Measurements from ENCODE around the gene ARSG. TPM values are rescaled to one million over a fixed set of nuclear protein-coding genes. Genes with fewer than 3 reads are reported as not detected.

Gene ARSG
- total RNA-seq, 4 donors from 2014 or later: 9.1 to 28.3 (median 18.1) TPM

GRCh38 chr17:68314916-68315535 lies 23.7 kb downstream of the ARSG start:
- Histone ChIP-seq H3K27ac (no peak overlapping the region), H3K4me1 (no peaks in the 10 kb centered on the region), H3K4me3 (replicated peaks in 1 of 3) (no peak overlapping the region), H3K9me3 (no peaks in the 10 kb centered on the region), H3K36me3 (no peaks in the 10 kb centered on the region), H3K27me3 (no peaks in the 10 kb centered on the region)
- TF ChIP-seq POLR2A (IDR thresholded peaks at IDR 0.05): no peak
- no peak for TF ChIP-seq CTCF (IDR thresholded peaks at IDR 0.05)
- WGBS, 2 donors: 95 to 96% methylated on average over 8 of the region's 8 CpGs
- intact Hi-C loops (cut with DNase I): no loop called here
- DNase-seq: no peak

GRCh38 chr17:68315930-68316329 lies 24.6 kb downstream of the ARSG start:
- WGBS, 2 donors: 94 to 99% methylated on average over 4 of the region's 4 CpGs
- H3K27ac ChIP-seq: no peak overlapping the region

GRCh38 chr17:68317458-68317857 lies 26.2 kb downstream of the ARSG start:
- H3K9me3 ChIP-seq: no peaks in the 10 kb centered on the region
- H3K4me3 ChIP-seq (replicated peaks in 1 of 3): no peak overlapping the region
- TF ChIP-seq POLR2A (IDR thresholded peaks at IDR 0.05) (no peak), CTCF (IDR thresholded peaks at IDR 0.05) (no peak)
- intact Hi-C loops (cut with DNase I): no loop called here
- no peaks in the 10 kb centered on the region for H3K36me3 ChIP-seq
- no peaks in the 10 kb centered on the region for H3K27me3 ChIP-seq
- 91 to 94% methylated on average over 6 of the region's 6 CpGs for WGBS, 2 donors
- no peak overlapping the region for H3K27ac ChIP-seq
- no peak for DNase-seq
- H3K4me1 ChIP-seq: no peaks in the 10 kb centered on the region

More at GRCh38 chr17:68315930-68316329, 24.6 kb downstream of the ARSG start:
- Histone ChIP-seq H3K36me3 (no peaks in the 10 kb centered on the region), H3K4me3 (replicated peaks in 1 of 3) (no peak overlapping the region), H3K4me1 (no peaks in the 10 kb centered on the region), H3K9me3 (no peaks in the 10 kb centered on the region), H3K27me3 (no peaks in the 10 kb centered on the region)
- TF ChIP-seq CTCF (IDR thresholded peaks at IDR 0.05) (no peak), POLR2A (IDR thresholded peaks at IDR 0.05) (no peak)
- DNase-seq: no peak
- intact Hi-C loops (cut with DNase I): no loop called here

- no peak overlapping the region for H3K27ac ChIP-seq
These were observed 27.1 kb downstream of the ARSG start for GRCh38 chr17:68318103-68318991.

More at GRCh38 chr17:68318103-68318991, 27.1 kb downstream of the ARSG start:
- H3K36me3 ChIP-seq: no peaks in the 10 kb centered on the region
- no peaks in the 10 kb centered on the region for H3K27me3 ChIP-seq
- intact Hi-C loops (cut with DNase I): no loop called here
- DNase-seq: no peak
- H3K4me3 ChIP-seq (replicated peaks in 1 of 3): no peak overlapping the region
- TF ChIP-seq CTCF (IDR thresholded peaks at IDR 0.05): no peak
- TF ChIP-seq POLR2A (IDR thresholded peaks at IDR 0.05): no peak
- 74 to 79% methylated on average over 8 of the region's 8 CpGs for WGBS, 2 donors
- no peaks in the 10 kb centered on the region for H3K9me3 ChIP-seq
- H3K4me1 ChIP-seq: no peaks in the 10 kb centered on the region
